ENCODE measurements around the gene DRGX.

DRGX gene

GRCh38 chr10:49395741-49396665 lies at the start of gene DRGX:
Gene DRGX (minus strand): TSS chr10:49396089. CDS start chr10:49395440, 649 bp downstream.
- no peaks in the 10 kb centered on the region for H3K9me3 ChIP-seq
- no peak within 1 kb of the TSS for H3K4me3 ChIP-seq
- no peaks in the 10 kb centered on the region for H3K4me1 ChIP-seq
- DNase-seq (ENCODE audit: low spot score in 2 of 2), result no peak
- H3K27me3 ChIP-seq (ENCODE audit: low read depth), result peaks cover 54% of the 10 kb centered on the region
- in situ Hi-C loops (cut with MboI; ENCODE audit: low sequenced_read_pairs), result no loop called here
- no peaks in the 10 kb centered on the region for H3K36me3 ChIP-seq (replicated peaks)

- Histone ChIP-seq H3K4me1 (no peaks in the 10 kb centered on the region), H3K9me3 (no peaks in the 10 kb centered on the region), H3K4me3 (no peak overlapping the region), H3K36me3 (replicated peaks) (no peaks in the 10 kb centered on the region), H3K27me3 (ENCODE audit: low read depth) (no peaks in the 10 kb centered on the region)
- no peak for DNase-seq (ENCODE audit: low spot score in 2 of 2)
- in situ Hi-C loops (cut with MboI; ENCODE audit: low sequenced_read_pairs), result no loop called here
These were observed 48.5 kb upstream of the DRGX start for GRCh38 chr10:49444349-49444748.

GRCh38 chr10:49442863-49443262 lies 47.0 kb upstream of the DRGX start:
- H3K9me3 ChIP-seq, result no peaks in the 10 kb centered on the region
- H3K27me3 ChIP-seq (ENCODE audit: low read depth), result no peaks in the 10 kb centered on the region
- DNase-seq (ENCODE audit: low spot score in 2 of 2), result no peak
- H3K4me3 ChIP-seq, result no peak overlapping the region
- in situ Hi-C loops (cut with MboI; ENCODE audit: low sequenced_read_pairs), result no loop called here
- no peaks in the 10 kb centered on the region for H3K4me1 ChIP-seq
- no peaks in the 10 kb centered on the region for H3K36me3 ChIP-seq (replicated peaks)

- no peak for DNase-seq (ENCODE audit: low spot score in 2 of 2)
- in situ Hi-C loops (cut with MboI; ENCODE audit: low sequenced_read_pairs), result no loop called here
These were observed 45.9 kb upstream of the DRGX start for GRCh38 chr10:49441488-49442476.

DNA sequence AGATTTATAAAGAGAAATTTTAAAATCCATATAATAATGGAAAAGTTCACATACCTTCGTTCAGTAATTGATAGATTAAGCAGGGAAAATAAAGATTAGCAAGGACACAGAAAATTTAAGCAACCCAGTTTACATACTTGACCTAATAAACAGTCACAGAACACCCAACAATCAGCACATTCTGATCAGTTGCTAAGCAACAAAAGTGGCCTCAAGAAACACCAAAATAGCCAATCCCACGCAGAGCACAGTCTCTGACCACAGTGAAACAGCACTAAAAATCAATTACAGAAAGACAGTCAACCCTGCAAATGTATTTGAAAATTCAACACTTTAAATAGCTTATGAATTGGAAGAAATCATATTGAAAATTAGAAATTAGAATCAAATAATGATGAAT lies 39.3 kb upstream of the DRGX start:
- Histone ChIP-seq H3K36me3 (replicated peaks) (no peaks in the 10 kb centered on the region), H3K9me3 (no peaks in the 10 kb centered on the region), H3K4me3 (no peak overlapping the region), H3K27me3 (ENCODE audit: low read depth) (no peaks in the 10 kb centered on the region), H3K4me1 (no peaks in the 10 kb centered on the region)
- no peak for DNase-seq (ENCODE audit: low spot score in 2 of 2)
- in situ Hi-C loops (cut with MboI; ENCODE audit: low sequenced_read_pairs), result no loop called here

More at GRCh38 chr10:49441488-49442476, 45.9 kb upstream of the DRGX start:
- no peaks in the 10 kb centered on the region for H3K36me3 ChIP-seq (replicated peaks)
- H3K4me1 ChIP-seq, result no peaks in the 10 kb centered on the region
- no peaks in the 10 kb centered on the region for H3K27me3 ChIP-seq (ENCODE audit: low read depth)
- H3K4me3 ChIP-seq, result no peak overlapping the region
- H3K9me3 ChIP-seq, result no peaks in the 10 kb centered on the region

- no peaks in the 10 kb centered on the region for H3K27me3 ChIP-seq (ENCODE audit: low read depth)
- no peaks in the 10 kb centered on the region for H3K36me3 ChIP-seq (replicated peaks)
- in situ Hi-C loops (cut with MboI; ENCODE audit: low sequenced_read_pairs), result no loop called here
- DNase-seq (ENCODE audit: low spot score in 2 of 2), result no peak
- no peak overlapping the region for H3K4me3 ChIP-seq
- H3K9me3 ChIP-seq, result no peaks in the 10 kb centered on the region
- H3K4me1 ChIP-seq, result no peaks in the 10 kb centered on the region
These were observed 37.2 kb upstream of the DRGX start for GRCh38 chr10:49433069-49433468.

GRCh38 chr10:49431426-49431825 lies 35.5 kb upstream of the DRGX start:
- no peak overlapping the region for H3K4me3 ChIP-seq
- no peaks in the 10 kb centered on the region for H3K4me1 ChIP-seq
- no peak for DNase-seq (ENCODE audit: low spot score in 2 of 2)
- no peaks in the 10 kb centered on the region for H3K36me3 ChIP-seq (replicated peaks)
- H3K9me3 ChIP-seq, result no peaks in the 10 kb centered on the region
- in situ Hi-C loops (cut with MboI; ENCODE audit: low sequenced_read_pairs), result no loop called here
- no peaks in the 10 kb centered on the region for H3K27me3 ChIP-seq (ENCODE audit: low read depth)

GRCh38 chr10:49429458-49429857 lies 33.6 kb upstream of the DRGX start:
- no peaks in the 10 kb centered on the region for H3K9me3 ChIP-seq
- H3K4me1 ChIP-seq, result no peaks in the 10 kb centered on the region
- no peak for DNase-seq (ENCODE audit: low spot score in 2 of 2)
- no peak overlapping the region for H3K4me3 ChIP-seq
- H3K36me3 ChIP-seq (replicated peaks), result no peaks in the 10 kb centered on the region
- in situ Hi-C loops (cut with MboI; ENCODE audit: low sequenced_read_pairs), result no loop called here
- no peaks in the 10 kb centered on the region for H3K27me3 ChIP-seq (ENCODE audit: low read depth)

DNA sequence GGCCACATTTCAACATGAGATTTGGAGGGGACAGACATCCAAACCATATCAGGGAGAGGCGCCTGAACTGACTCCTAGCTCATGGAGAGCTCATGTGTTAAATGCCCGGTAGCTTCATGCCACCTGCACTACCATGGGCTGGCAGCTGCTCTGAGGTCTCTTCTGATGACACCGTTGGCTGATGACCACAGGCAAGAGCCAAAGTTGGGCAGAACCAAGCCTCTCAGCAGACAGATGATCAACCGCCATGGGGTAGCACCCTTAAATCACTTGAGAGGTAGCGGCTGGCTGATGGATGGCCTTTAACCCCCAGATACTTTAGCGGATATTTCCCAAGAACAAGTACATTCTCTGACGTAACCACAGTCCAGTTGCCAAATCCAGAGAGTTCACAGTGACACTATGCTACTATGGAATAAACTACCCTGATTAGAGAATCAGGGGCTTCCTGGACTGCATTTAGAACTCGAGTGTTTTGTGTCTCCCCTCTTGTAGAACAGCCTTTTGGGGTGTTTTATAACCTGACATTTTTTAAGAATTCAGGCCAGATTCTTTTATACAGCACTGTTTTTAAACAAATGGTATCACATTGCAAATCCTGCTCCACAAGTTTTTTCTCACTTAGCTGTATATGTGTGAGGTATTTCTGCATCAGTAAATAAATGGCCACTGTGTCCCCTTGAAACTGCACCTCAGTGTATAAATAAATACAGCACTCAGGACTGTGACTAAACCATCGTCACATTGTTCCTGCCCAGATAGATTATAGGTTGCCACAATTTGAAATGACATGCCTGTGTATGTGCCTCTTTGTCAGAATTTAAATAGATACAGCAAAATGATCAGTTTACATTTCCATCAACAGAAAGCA lies 30.8 kb upstream of the DRGX start:
- no peaks in the 10 kb centered on the region for H3K4me1 ChIP-seq
- DNase-seq (ENCODE audit: low spot score in 2 of 2), result no peak
- no peaks in the 10 kb centered on the region for H3K36me3 ChIP-seq (replicated peaks)
- no peaks in the 10 kb centered on the region for H3K9me3 ChIP-seq
- H3K27me3 ChIP-seq (ENCODE audit: low read depth), result no peaks in the 10 kb centered on the region
- no peak overlapping the region for H3K4me3 ChIP-seq
- in situ Hi-C loops (cut with MboI; ENCODE audit: low sequenced_read_pairs), result no loop called here

DNA sequence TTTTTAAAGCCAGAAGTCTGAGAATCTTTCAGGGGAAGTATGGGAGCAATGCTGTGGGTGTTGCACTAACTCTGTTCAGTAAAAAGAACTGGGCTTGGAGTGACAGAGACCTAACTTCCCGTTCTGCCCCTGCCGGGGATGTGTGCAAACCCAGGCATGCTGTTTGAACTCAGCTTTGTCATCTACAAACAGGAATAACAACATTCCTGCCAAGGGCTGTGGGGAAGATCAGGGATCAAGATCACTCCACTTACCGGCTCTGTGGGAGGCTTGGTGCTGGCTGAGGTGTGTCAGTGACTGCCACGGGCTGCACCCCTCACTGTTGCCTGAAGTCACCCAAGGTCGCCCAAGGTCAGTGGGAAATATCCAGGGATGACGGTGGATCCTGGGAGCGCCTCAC lies 23.1 kb upstream of the DRGX start:
- in situ Hi-C loops (cut with MboI; ENCODE audit: low sequenced_read_pairs), result no loop called here
- no peaks in the 10 kb centered on the region for H3K36me3 ChIP-seq (replicated peaks)
- 0 out of 2 replicates have a peak, but pooled peaks cover 4% of the 10 kb centered on the region for H3K27me3 ChIP-seq (ENCODE audit: low read depth)
- no peaks in the 10 kb centered on the region for H3K4me1 ChIP-seq
- H3K4me3 ChIP-seq, result no peak overlapping the region
- H3K9me3 ChIP-seq, result no peaks in the 10 kb centered on the region
- no peak for DNase-seq (ENCODE audit: low spot score in 2 of 2)

- Histone ChIP-seq H3K4me1 (no peaks in the 10 kb centered on the region), H3K4me3 (no peak overlapping the region), H3K9me3 (no peaks in the 10 kb centered on the region), H3K27me3 (ENCODE audit: low read depth) (0 out of 2 replicates have a peak, but pooled peaks cover 4% of the 10 kb centered on the region), H3K36me3 (replicated peaks) (no peaks in the 10 kb centered on the region)
- DNase-seq (ENCODE audit: low spot score in 2 of 2), result no peak
- in situ Hi-C loops (cut with MboI; ENCODE audit: low sequenced_read_pairs), result no loop called here
These were observed 22.4 kb upstream of the DRGX start for GRCh38 chr10:49418328-49418727.

- Histone ChIP-seq H3K9me3 (no peaks in the 10 kb centered on the region), H3K4me1 (no peaks in the 10 kb centered on the region), H3K36me3 (replicated peaks) (no peaks in the 10 kb centered on the region), H3K27me3 (ENCODE audit: low read depth) (0 out of 2 replicates have a peak, but pooled peaks cover 4% of the 10 kb centered on the region), H3K4me3 (no peak overlapping the region)
- in situ Hi-C loops (cut with MboI; ENCODE audit: low sequenced_read_pairs), result no loop called here
- no peak for DNase-seq (ENCODE audit: low spot score in 2 of 2)
These were observed 22.1 kb upstream of the DRGX start for GRCh38 chr10:49418053-49418326.

- in situ Hi-C loops (cut with MboI; ENCODE audit: low sequenced_read_pairs), result no loop called here
- Histone ChIP-seq H3K4me3 (no peak overlapping the region), H3K27me3 (ENCODE audit: low read depth) (0 out of 2 replicates have a peak, but pooled peaks cover 4% of the 10 kb centered on the region), H3K9me3 (no peaks in the 10 kb centered on the region), H3K4me1 (no peaks in the 10 kb centered on the region), H3K36me3 (replicated peaks) (no peaks in the 10 kb centered on the region)
- DNase-seq (ENCODE audit: low spot score in 2 of 2), result no peak
These were observed 21.6 kb upstream of the DRGX start for GRCh38 chr10:49417311-49418052.

Measured in HAP-1 (cell line).